Stimulated activated naive B cell treated with anti-CD40 and anti-IgM and Interleukin-4, amounts not matched to agents 10 μg/mL and 1 μg/mL and 100 μg/mL, for 72 hours (primary cell): ENCODE measurements around the gene ACACB.

ENCODE experiments used
- ATAC-seq, 2 donors: fragments of 150-1000 bp; cut with Tn5 transposase; replicated peaks; 2 replicates each; pipeline ENCODE4 v1.10.0; 2021; ENCODE audit warnings: moderate library complexity in 1 of 2
- DNase-seq: peaks from one replicate; pipeline ENCODE4 v3.0.0; 2021
- H3K27ac Mint-ChIP-seq: one replicate; pipeline ENCODE4 v1.8.0; 2022; ENCODE audit warnings: mild to moderate bottlenecking, mixed read lengths
- H3K27me3 Mint-ChIP-seq, 2 donors: one replicate each; pipeline ENCODE4 v1.8.0; 2022; ENCODE audit warnings: mixed read lengths in 2 of 2
- H3K36me3 Mint-ChIP-seq, 2 donors: one replicate each; pipeline ENCODE4 v1.8.0; 2022; ENCODE audit warnings: mixed read lengths in 2 of 2, mild to moderate bottlenecking in 1 of 2
- H3K4me1 Mint-ChIP-seq, 2 donors: one replicate each; pipeline ENCODE4 v1.8.0; 2022; ENCODE audit warnings: mixed read lengths in 2 of 2, mild to moderate bottlenecking in 1 of 2
- H3K4me3 Mint-ChIP-seq, 2 donors: one replicate each; pipeline ENCODE4 v1.8.0; 2022; ENCODE audit warnings: mild to moderate bottlenecking in 2 of 2, mixed read lengths in 2 of 2, moderate library complexity in 1 of 2
- H3K9me3 Mint-ChIP-seq, 2 donors: one replicate each; pipeline ENCODE4 v1.8.0; 2022; ENCODE audit warnings: mixed read lengths in 2 of 2, mild to moderate bottlenecking in 1 of 2

Gene ACACB

DNA sequence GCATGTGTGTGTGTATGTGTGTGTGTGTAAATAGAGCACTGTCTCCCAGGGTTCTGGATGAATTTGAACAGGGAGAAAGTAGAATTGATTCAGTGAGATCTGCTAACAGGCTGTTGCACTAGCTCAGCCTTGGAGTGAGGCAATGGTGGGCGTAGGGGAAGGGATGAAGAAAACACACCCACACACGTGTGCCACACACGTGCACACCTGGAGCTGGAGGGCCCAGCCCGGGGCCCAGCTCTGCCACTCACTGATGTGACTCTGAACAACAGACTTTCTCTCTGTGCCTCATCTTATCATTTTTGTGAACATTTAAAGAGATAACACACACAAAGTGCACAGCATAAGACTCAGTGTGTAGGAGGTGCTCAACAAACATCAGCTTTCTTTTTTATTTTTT lies 4.2 kb downstream of the ACACB start:
- Mint-ChIP-seq H3K4me1 (peaks cover 0 to 3% of the 10 kb centered on the region in 2 donors), H3K4me3 (no peak overlapping the region), H3K9me3 (no peaks in the 10 kb centered on the region), H3K36me3 (no peaks in the 10 kb centered on the region), H3K27ac (no peak overlapping the region), H3K27me3 (no peaks in the 10 kb centered on the region)
- DNase-seq (no peak), ATAC-seq (no peak)

GRCh38 chr12:109121346-109121880 lies 5.0 kb downstream of the ACACB start:
- ATAC-seq (no peak), DNase-seq (no peak)
- H3K36me3 Mint-ChIP-seq = no peaks in the 10 kb centered on the region
- H3K4me3 Mint-ChIP-seq = no peak overlapping the region
- H3K27ac Mint-ChIP-seq = no peak overlapping the region
- no peaks in the 10 kb centered on the region for H3K4me1 Mint-ChIP-seq
- no peaks in the 10 kb centered on the region for H3K9me3 Mint-ChIP-seq
- no peaks in the 10 kb centered on the region for H3K27me3 Mint-ChIP-seq

DNA sequence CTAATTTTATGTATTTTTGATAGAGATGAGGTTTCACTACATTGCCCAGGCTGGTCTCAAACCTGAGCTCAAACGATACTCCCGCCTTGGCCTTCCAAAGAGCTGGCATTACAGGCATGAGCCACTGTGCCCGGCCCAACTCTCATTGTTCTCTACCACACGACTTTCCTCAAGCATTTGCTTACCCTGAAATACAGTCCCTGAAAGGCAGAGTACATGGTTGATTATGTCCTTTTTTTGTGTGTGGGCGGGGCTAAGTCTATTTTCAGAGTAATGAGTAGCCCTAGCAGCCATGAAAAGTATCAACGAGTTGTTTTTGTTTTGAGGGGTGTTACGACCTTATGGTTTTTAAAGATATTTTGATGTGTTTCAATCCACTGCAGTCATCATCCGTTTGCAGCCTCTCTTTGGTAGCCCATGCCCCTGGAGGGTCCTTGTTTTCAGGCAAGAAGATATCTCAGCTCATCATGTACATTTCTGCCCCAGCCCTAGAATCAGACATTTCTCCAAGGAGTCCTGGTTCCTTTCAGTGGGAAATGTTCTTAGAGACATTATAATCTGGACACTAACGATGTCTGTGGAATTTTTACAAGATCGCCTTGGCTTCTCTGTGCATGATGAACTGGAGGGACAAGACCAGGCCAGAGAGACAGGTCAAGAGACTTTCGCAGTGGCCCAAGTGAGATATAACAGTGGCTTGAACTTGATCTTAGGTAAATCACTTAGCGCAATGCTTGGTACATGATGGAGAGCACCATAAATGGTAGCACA lies 8.7 kb downstream of the ACACB start:
- ATAC-seq (no peak), DNase-seq (no peak)
- no peaks in the 10 kb centered on the region for H3K9me3 Mint-ChIP-seq
- no peaks in the 10 kb centered on the region for H3K4me1 Mint-ChIP-seq
- H3K27me3 Mint-ChIP-seq = no peaks in the 10 kb centered on the region
- H3K36me3 Mint-ChIP-seq = no peaks in the 10 kb centered on the region
- H3K27ac Mint-ChIP-seq = no peak overlapping the region
- no peak overlapping the region for H3K4me3 Mint-ChIP-seq

DNA sequence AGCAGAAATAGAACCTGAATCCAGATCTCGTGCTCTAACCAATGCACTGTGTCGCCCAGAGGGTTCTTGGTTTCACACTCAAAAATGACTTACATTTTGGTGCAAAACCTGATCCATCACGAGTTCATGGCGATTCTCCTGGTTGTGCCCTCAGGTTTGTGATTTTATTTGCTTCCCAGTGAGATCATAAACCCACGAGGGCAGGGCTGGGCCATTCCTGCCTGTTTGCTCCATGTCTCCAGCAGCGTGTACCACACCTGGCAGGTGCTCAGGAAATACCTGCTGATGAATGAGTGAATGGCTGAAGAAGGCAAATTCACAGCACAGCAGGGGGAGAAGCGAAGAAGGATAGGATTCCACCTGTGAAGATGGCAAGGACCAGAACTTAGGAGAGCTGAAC lies 9.4 kb downstream of the ACACB start:
- Mint-ChIP-seq H3K27ac (no peak overlapping the region), H3K36me3 (no peaks in the 10 kb centered on the region), H3K4me1 (no peaks in the 10 kb centered on the region), H3K27me3 (peaks cover 0 to 4% of the 10 kb centered on the region in 2 donors), H3K4me3 (no peak overlapping the region), H3K9me3 (no peaks in the 10 kb centered on the region)
- DNase-seq (no peak), ATAC-seq (no peak)

GRCh38 chr12:109126784-109127183 lies 10.4 kb downstream of the ACACB start:
- ATAC-seq (no peak), DNase-seq (no peak)
- H3K4me1 Mint-ChIP-seq = no peaks in the 10 kb centered on the region
- no peaks in the 10 kb centered on the region for H3K36me3 Mint-ChIP-seq
- H3K27me3 Mint-ChIP-seq = peaks cover 0 to 7% of the 10 kb centered on the region in 2 donors
- no peak overlapping the region for H3K4me3 Mint-ChIP-seq
- no peaks in the 10 kb centered on the region for H3K9me3 Mint-ChIP-seq
- no peak overlapping the region for H3K27ac Mint-ChIP-seq

DNA sequence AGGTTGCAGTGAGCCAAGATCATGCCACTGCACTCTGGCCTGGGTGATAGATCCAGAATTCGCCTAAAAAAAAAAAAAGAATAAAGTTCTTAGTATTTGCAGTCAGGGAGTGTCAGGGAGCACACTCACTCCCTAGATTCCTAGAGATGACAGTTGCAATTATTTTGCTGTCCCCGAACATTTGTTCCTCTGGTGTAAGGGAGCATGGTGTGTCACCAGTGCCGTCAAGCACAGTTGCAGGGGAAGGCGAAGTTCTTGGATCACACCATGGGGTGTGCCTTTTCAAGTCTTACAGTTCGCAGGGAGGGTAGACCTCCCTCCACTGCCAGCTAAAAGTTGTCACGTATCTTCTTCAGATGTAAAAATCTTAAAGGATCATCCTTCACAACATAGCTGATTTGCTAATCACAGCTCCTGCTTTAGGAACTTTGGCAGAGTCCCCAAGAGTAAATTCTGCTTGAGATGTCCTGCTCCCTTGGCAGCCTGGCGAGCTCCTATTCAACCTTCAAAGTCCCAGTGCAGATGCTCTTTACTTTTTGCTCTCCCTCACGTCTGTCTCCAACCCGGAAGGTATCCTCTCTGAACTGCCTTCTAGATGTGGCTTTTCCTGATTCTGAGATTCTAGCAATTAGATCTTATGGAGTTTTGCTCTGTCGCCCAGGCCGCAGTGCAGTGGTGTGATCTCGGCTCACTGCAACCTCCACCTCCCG lies 11.3 kb downstream of the ACACB start:
- Mint-ChIP-seq H3K4me1 (no peaks in the 10 kb centered on the region), H3K36me3 (no peaks in the 10 kb centered on the region), H3K27ac (no peak overlapping the region), H3K27me3 (peaks cover 5 to 11% of the 10 kb centered on the region in 2 donors), H3K4me3 (no peak overlapping the region), H3K9me3 (no peaks in the 10 kb centered on the region)
- ATAC-seq = no peak
- DNase-seq = no peak

- DNase-seq (no peak), ATAC-seq (no peak)
- Mint-ChIP-seq H3K9me3 (peaks cover 0 to 3% of the 10 kb centered on the region in 2 donors), H3K27ac (no peak overlapping the region), H3K36me3 (no peaks in the 10 kb centered on the region), H3K4me3 (no peak overlapping the region), H3K27me3 (peaks cover 9 to 18% of the 10 kb centered on the region in 2 donors), H3K4me1 (no peaks in the 10 kb centered on the region)
Measured at GRCh38 chr12:109130297-109131153, 14.1 kb downstream of the ACACB start.

GRCh38 chr12:109131154-109132050 lies 15.0 kb downstream of the ACACB start:
- Mint-ChIP-seq H3K9me3 (peaks cover 0 to 3% of the 10 kb centered on the region in 2 donors), H3K4me1 (no peaks in the 10 kb centered on the region), H3K4me3 (no peak overlapping the region), H3K27me3 (peaks cover 9 to 18% of the 10 kb centered on the region in 2 donors), H3K27ac (no peak overlapping the region), H3K36me3 (no peaks in the 10 kb centered on the region)
- DNase-seq (no peak), ATAC-seq (no peak)

DNA sequence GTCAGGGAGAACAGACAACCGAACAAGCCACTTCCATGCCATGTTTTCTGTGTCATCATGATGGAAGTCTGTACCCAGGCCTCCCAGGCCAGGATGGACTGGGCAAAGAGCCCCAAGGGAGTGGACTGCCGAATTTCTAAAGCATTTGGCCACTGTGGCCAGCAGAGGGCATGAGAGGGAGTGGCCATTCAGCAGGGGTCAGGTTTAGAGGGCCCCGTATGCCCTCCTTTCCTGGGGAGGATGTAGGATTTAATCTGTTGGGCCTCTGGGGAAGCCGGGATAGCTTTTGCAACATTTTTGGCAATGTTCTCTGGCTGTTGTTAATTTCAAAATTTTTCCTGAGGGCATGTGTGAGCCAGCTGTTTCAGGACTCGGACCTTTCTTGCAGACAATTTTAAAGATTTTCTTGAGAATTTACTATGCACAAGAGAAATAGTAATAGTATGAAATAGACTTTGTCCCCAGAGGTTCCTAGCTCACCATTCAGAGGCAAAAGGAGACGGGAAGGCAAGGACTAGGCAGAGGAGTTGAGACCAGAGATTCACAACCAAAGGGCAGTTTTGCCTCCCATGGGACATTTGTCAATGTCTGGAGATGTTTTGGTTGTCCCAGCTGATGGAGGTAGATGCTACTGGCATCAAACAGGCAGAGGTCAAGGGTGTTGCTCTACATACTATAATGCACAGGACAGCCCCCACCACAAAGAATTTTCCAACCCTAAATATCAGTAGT lies 18.0 kb downstream of the ACACB start:
- no peak for ATAC-seq
- no peak for DNase-seq
- no peaks in the 10 kb centered on the region for H3K4me1 Mint-ChIP-seq
- peaks cover 19 to 30% of the 10 kb centered on the region in 2 donors for H3K27me3 Mint-ChIP-seq
- H3K36me3 Mint-ChIP-seq = no peaks in the 10 kb centered on the region
- H3K27ac Mint-ChIP-seq = no peak overlapping the region
- H3K9me3 Mint-ChIP-seq = peaks cover 4 to 7% of the 10 kb centered on the region in 2 donors
- H3K4me3 Mint-ChIP-seq = no peak overlapping the region

DNA sequence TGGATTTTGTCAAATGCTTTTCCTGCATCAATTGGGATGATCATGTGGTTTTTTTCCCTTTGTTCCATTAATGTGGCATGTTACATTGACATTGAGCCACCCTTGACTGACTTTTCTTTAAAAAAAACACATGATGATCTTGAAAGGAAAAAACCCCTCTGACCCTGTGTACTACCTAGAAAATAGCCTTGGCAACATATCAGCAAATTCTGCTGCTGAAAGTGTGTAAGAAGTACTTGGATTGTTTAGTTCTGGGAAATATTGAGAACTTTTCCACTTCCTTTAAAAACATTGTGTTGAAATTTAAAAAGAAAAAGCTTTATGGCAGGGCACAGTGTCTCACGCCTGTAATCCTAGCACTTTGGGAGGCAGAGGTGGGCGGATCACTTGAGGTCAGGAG lies 20.7 kb downstream of the ACACB start:
- Mint-ChIP-seq H3K27ac (no peak overlapping the region), H3K9me3 (peaks cover 4 to 7% of the 10 kb centered on the region in 2 donors), H3K4me3 (no peak overlapping the region), H3K36me3 (no peaks in the 10 kb centered on the region), H3K4me1 (no peaks in the 10 kb centered on the region), H3K27me3 (peaks cover 21 to 35% of the 10 kb centered on the region in 2 donors)
- DNase-seq (no peak), ATAC-seq (no peak)

DNA sequence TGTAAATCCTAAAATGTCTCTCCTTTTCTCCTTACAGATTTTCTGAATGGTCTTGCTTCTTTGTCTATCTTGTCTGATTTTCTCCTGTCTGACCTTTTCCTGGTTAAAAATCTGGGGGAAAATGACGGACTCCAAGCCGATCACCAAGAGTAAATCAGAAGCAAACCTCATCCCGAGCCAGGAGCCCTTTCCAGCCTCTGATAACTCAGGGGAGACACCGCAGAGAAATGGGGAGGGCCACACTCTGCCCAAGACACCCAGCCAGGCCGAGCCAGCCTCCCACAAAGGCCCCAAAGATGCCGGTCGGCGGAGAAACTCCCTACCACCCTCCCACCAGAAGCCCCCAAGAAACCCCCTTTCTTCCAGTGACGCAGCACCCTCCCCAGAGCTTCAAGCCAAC lies 23.0 kb downstream of the ACACB start:
- no peak overlapping the region for H3K27ac Mint-ChIP-seq
- H3K36me3 Mint-ChIP-seq = no peaks in the 10 kb centered on the region
- peaks cover 4 to 7% of the 10 kb centered on the region in 2 donors for H3K9me3 Mint-ChIP-seq
- no peaks in the 10 kb centered on the region for H3K4me1 Mint-ChIP-seq
- peaks cover 14 to 26% of the 10 kb centered on the region in 2 donors for H3K27me3 Mint-ChIP-seq
- DNase-seq (no peak), ATAC-seq (no peak)
- H3K4me3 Mint-ChIP-seq = no peak overlapping the region

DNA sequence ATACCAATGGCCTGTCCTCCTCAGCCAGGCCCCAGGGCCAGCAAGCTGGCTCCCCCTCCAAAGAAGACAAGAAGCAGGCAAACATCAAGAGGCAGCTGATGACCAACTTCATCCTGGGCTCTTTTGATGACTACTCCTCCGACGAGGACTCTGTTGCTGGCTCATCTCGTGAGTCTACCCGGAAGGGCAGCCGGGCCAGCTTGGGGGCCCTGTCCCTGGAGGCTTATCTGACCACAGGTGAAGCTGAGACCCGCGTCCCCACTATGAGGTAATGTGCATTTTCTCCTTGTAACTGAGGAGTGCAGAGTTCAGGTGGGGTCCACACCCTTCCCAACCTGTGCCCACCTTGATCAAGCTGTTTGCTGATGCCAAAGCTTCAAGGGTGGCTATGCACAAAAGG lies 23.4 kb downstream of the ACACB start:
- Mint-ChIP-seq H3K27ac (no peak overlapping the region), H3K4me1 (no peaks in the 10 kb centered on the region), H3K36me3 (no peaks in the 10 kb centered on the region), H3K9me3 (peaks cover 4 to 7% of the 10 kb centered on the region in 2 donors), H3K27me3 (peaks cover 14 to 26% of the 10 kb centered on the region in 2 donors), H3K4me3 (no peak overlapping the region)
- DNase-seq (no peak), ATAC-seq (no peak)

GRCh38 chr12:109140560-109140959 lies 24.2 kb downstream of the ACACB start:
- H3K27ac Mint-ChIP-seq = no peak overlapping the region
- no peak for DNase-seq
- peaks cover 4% of the 10 kb centered on the region in 2 donors for H3K9me3 Mint-ChIP-seq
- no peak for ATAC-seq
- H3K4me1 Mint-ChIP-seq = no peaks in the 10 kb centered on the region
- no peaks in the 10 kb centered on the region for H3K36me3 Mint-ChIP-seq
- no peak overlapping the region for H3K4me3 Mint-ChIP-seq
- peaks cover 10 to 26% of the 10 kb centered on the region in 2 donors for H3K27me3 Mint-ChIP-seq
